ENCODE measurements around the gene CCDC69.

- TF ChIP-seq CTCF (IDR thresholded peaks at IDR 0.05) (no peak), POLR2A (IDR thresholded peaks at IDR 0.05) (no peak), POLR2AphosphoS5 (IDR thresholded peaks at IDR 0.05) (no peak)
These were observed 56.9 kb downstream of the CCDC69 start for GRCh38 chr5:151167022-151167421.
